ENCODE data around the gene AATK.

The AATK gene

GRCh38 chr17:81143717-81144422, 22.2 kb downstream of the AATK start:
- no peak for DNase-seq (ENCODE audit: low read depth in 2 of 2)

- DNase-seq (ENCODE audit: low read depth in 2 of 2), result no peak
Observed at GRCh38 chr17:81143200-81143527, 22.9 kb downstream of the AATK start.

GRCh38 chr17:81142301-81143199, 23.5 kb downstream of the AATK start:
- no peak for DNase-seq (ENCODE audit: low read depth in 2 of 2)

- DNase-seq (ENCODE audit: low read depth in 2 of 2), result no peak
Observed at GRCh38 chr17:81140695-81141094, 25.3 kb downstream of the AATK start.

- DNase-seq (ENCODE audit: low read depth in 2 of 2), result no peak
Observed at GRCh38 chr17:81140018-81140417, 26.0 kb downstream of the AATK start.

- no peak for DNase-seq (ENCODE audit: low read depth in 2 of 2)
Observed at GRCh38 chr17:81139428-81139827, 26.6 kb downstream of the AATK start.

- no peak for DNase-seq (ENCODE audit: low read depth in 2 of 2)
Observed at GRCh38 chr17:81138500-81138899, 27.5 kb downstream of the AATK start.

- no peak for DNase-seq (ENCODE audit: low read depth in 2 of 2)
Observed at GRCh38 chr17:81138083-81138482, 27.9 kb downstream of the AATK start.

- no peak for DNase-seq (ENCODE audit: low read depth in 2 of 2)
Observed at GRCh38 chr17:81137248-81137647, 28.8 kb downstream of the AATK start.

GRCh38 chr17:81136366-81136765, 29.7 kb downstream of the AATK start:
- DNase-seq (ENCODE audit: low read depth in 2 of 2), result no peak

GRCh38 chr17:81135505-81136278, 30.3 kb downstream of the AATK start:
- no peak for DNase-seq (ENCODE audit: low read depth in 2 of 2)

GRCh38 chr17:81134064-81134781, 31.8 kb downstream of the AATK start:
- no peak for DNase-seq (ENCODE audit: low read depth in 2 of 2)

GRCh38 chr17:81132770-81133723, 33.0 kb downstream of the AATK start:
- no peak for DNase-seq (ENCODE audit: low read depth in 2 of 2)

GRCh38 chr17:81132197-81132540, 33.9 kb downstream of the AATK start:
- no peak for DNase-seq (ENCODE audit: low read depth in 2 of 2)

GRCh38 chr17:81131486-81132196, 34.4 kb downstream of the AATK start:
- no peak for DNase-seq (ENCODE audit: low read depth in 2 of 2)

- no peak for DNase-seq (ENCODE audit: low read depth in 2 of 2)
Observed at GRCh38 chr17:81130385-81131361, 35.3 kb downstream of the AATK start.

- DNase-seq (ENCODE audit: low read depth in 2 of 2), result no peak
Observed at GRCh38 chr17:81129711-81130367, 36.2 kb downstream of the AATK start.

GRCh38 chr17:81129289-81129688, 36.7 kb downstream of the AATK start:
- DNase-seq (ENCODE audit: low read depth in 2 of 2), result no peak
